Measurements from ENCODE around the gene CDH20. TPM values are rescaled to one million over a fixed set of nuclear protein-coding genes. Genes with fewer than 3 reads are reported as not detected.

Gene CDH20
- polyA plus RNA-seq, 4 donors = 0.10 to 0.12 TPM; not detected in 2

- DNase-seq (no peak), FAIRE-seq (no peak)
- H3K9me3 ChIP-seq (ENCODE audit: control insufficient read depth in 2 of 2, insufficient read depth in 1 of 2, low read depth in 1 of 2, low read length in 1 of 2) = peaks cover 0 to 5% of the 10 kb centered on the region in 2 donors
- H3K4me1 ChIP-seq (ENCODE audit: control insufficient read depth in 3 of 3, insufficient read depth in 2 of 3, low read depth in 1 of 3, low read length in 2 of 3) = no peaks in the 10 kb centered on the region
- no peak overlapping the region for H3K4me3 ChIP-seq (ENCODE audit: low read depth in 1 of 3, low read length in 3 of 3)
- H3K36me3 ChIP-seq (ENCODE audit: control insufficient read depth in 3 of 3, insufficient read depth in 2 of 3, low read depth in 1 of 3, low read length in 3 of 3) = no peaks in the 10 kb centered on the region
- H3K27me3 ChIP-seq (ENCODE audit: control insufficient read depth in 3 of 3, insufficient read depth in 3 of 3, low read length in 3 of 3) = peaks cover 0 to 2% (median 0%) of the 10 kb centered on the region in 3 donors
- 70 to 90% (median 81%) methylated on average over 3 of the region's 3 CpGs for WGBS, 3 donors
- H3K27ac ChIP-seq (ENCODE audit: low read depth in 1 of 3, low read length in 2 of 3) = no peak overlapping the region
Measured at GRCh38 chr18:61570070-61570469, 236.8 kb downstream of the CDH20 start.

- no peaks in the 10 kb centered on the region for H3K36me3 ChIP-seq (ENCODE audit: control insufficient read depth in 3 of 3, insufficient read depth in 2 of 3, low read depth in 1 of 3, low read length in 3 of 3)
- DNase-seq (no peak), FAIRE-seq (no peak)
- peaks cover 0 to 2% (median 0%) of the 10 kb centered on the region in 3 donors for H3K27me3 ChIP-seq (ENCODE audit: control insufficient read depth in 3 of 3, insufficient read depth in 3 of 3, low read length in 3 of 3)
- peaks cover 0 to 5% of the 10 kb centered on the region in 2 donors for H3K9me3 ChIP-seq (ENCODE audit: control insufficient read depth in 2 of 2, insufficient read depth in 1 of 2, low read depth in 1 of 2, low read length in 1 of 2)
- no peak overlapping the region for H3K4me3 ChIP-seq (ENCODE audit: low read depth in 1 of 3, low read length in 3 of 3)
- WGBS, 3 donors = 86 to 94% (median 93%) methylated on average over 4 of the region's 4 CpGs
- H3K4me1 ChIP-seq (ENCODE audit: control insufficient read depth in 3 of 3, insufficient read depth in 2 of 3, low read depth in 1 of 3, low read length in 2 of 3) = no peaks in the 10 kb centered on the region
- H3K27ac ChIP-seq (ENCODE audit: low read depth in 1 of 3, low read length in 2 of 3) = no peak overlapping the region
Measured at GRCh38 chr18:61572084-61572655, 238.9 kb downstream of the CDH20 start.

- DNase-seq (no peak), FAIRE-seq (no peak)
- peaks cover 0 to 2% (median 0%) of the 10 kb centered on the region in 3 donors for H3K27me3 ChIP-seq (ENCODE audit: control insufficient read depth in 3 of 3, insufficient read depth in 3 of 3, low read length in 3 of 3)
- no peaks in the 10 kb centered on the region for H3K36me3 ChIP-seq (ENCODE audit: control insufficient read depth in 3 of 3, insufficient read depth in 2 of 3, low read depth in 1 of 3, low read length in 3 of 3)
- no peak overlapping the region for H3K4me3 ChIP-seq (ENCODE audit: low read depth in 1 of 3, low read length in 3 of 3)
- H3K4me1 ChIP-seq (ENCODE audit: control insufficient read depth in 3 of 3, insufficient read depth in 2 of 3, low read depth in 1 of 3, low read length in 2 of 3) = no peaks in the 10 kb centered on the region
- WGBS, 3 donors = 65 to 85% (median 81%) methylated on average over 1 of the region's 1 CpG
- H3K9me3 ChIP-seq (ENCODE audit: control insufficient read depth in 2 of 2, insufficient read depth in 1 of 2, low read depth in 1 of 2, low read length in 1 of 2) = peaks cover 0 to 5% of the 10 kb centered on the region in 2 donors
- H3K27ac ChIP-seq (ENCODE audit: low read depth in 1 of 3, low read length in 2 of 3) = no peak overlapping the region
Measured at GRCh38 chr18:61572871-61573270, 239.6 kb downstream of the CDH20 start.

GRCh38 chr18:61574665-61575064, 241.4 kb downstream of the CDH20 start:
- no peak overlapping the region for H3K27ac ChIP-seq (ENCODE audit: low read depth in 1 of 3, low read length in 2 of 3)
- no peaks in the 10 kb centered on the region for H3K4me1 ChIP-seq (ENCODE audit: control insufficient read depth in 3 of 3, insufficient read depth in 2 of 3, low read depth in 1 of 3, low read length in 2 of 3)
- DNase-seq = no peak
- H3K27me3 ChIP-seq (ENCODE audit: control insufficient read depth in 3 of 3, insufficient read depth in 3 of 3, low read length in 3 of 3) = peaks cover 0 to under 1% (median 0%) of the 10 kb centered on the region in 3 donors
- peaks cover 0 to 5% of the 10 kb centered on the region in 2 donors for H3K9me3 ChIP-seq (ENCODE audit: control insufficient read depth in 2 of 2, insufficient read depth in 1 of 2, low read depth in 1 of 2, low read length in 1 of 2)
- H3K36me3 ChIP-seq (ENCODE audit: control insufficient read depth in 3 of 3, insufficient read depth in 2 of 3, low read depth in 1 of 3, low read length in 3 of 3) = no peaks in the 10 kb centered on the region
- H3K4me3 ChIP-seq (ENCODE audit: low read depth in 1 of 3, low read length in 3 of 3) = no peak overlapping the region
- no peak for FAIRE-seq

GRCh38 chr18:61575419-61575818, 242.2 kb downstream of the CDH20 start:
- Histone ChIP-seq H3K36me3 (ENCODE audit: control insufficient read depth in 3 of 3, insufficient read depth in 2 of 3, low read depth in 1 of 3, low read length in 3 of 3) (no peaks in the 10 kb centered on the region), H3K9me3 (ENCODE audit: control insufficient read depth in 2 of 2, insufficient read depth in 1 of 2, low read depth in 1 of 2, low read length in 1 of 2) (peaks cover 0 to 5% of the 10 kb centered on the region in 2 donors), H3K4me3 (ENCODE audit: low read depth in 1 of 3, low read length in 3 of 3) (no peak overlapping the region), H3K27ac (ENCODE audit: low read depth in 1 of 3, low read length in 2 of 3) (no peak overlapping the region), H3K27me3 (ENCODE audit: control insufficient read depth in 3 of 3, insufficient read depth in 3 of 3, low read length in 3 of 3) (peaks cover 0 to 3% (median 0%) of the 10 kb centered on the region in 3 donors), H3K4me1 (ENCODE audit: control insufficient read depth in 3 of 3, insufficient read depth in 2 of 3, low read depth in 1 of 3, low read length in 2 of 3) (no peaks in the 10 kb centered on the region)
- WGBS, 3 donors = 69 to 73% (median 72%) methylated on average over 3 of the region's 3 CpGs
- FAIRE-seq (no peak), DNase-seq (no peak)

GRCh38 chr18:61578846-61579245, 245.6 kb downstream of the CDH20 start:
- Histone ChIP-seq H3K36me3 (ENCODE audit: control insufficient read depth in 3 of 3, insufficient read depth in 2 of 3, low read depth in 1 of 3, low read length in 3 of 3) (no peaks in the 10 kb centered on the region), H3K27me3 (ENCODE audit: control insufficient read depth in 3 of 3, insufficient read depth in 3 of 3, low read length in 3 of 3) (peaks cover 0 to 10% (median 0%) of the 10 kb centered on the region in 3 donors), H3K4me1 (ENCODE audit: control insufficient read depth in 3 of 3, insufficient read depth in 2 of 3, low read depth in 1 of 3, low read length in 2 of 3) (peaks cover 0 to 10% (median 2%) of the 10 kb centered on the region in 3 donors), H3K27ac (ENCODE audit: low read depth in 1 of 3, low read length in 2 of 3) (no peak overlapping the region), H3K4me3 (ENCODE audit: low read depth in 1 of 3, low read length in 3 of 3) (no peak overlapping the region), H3K9me3 (ENCODE audit: control insufficient read depth in 2 of 2, insufficient read depth in 1 of 2, low read depth in 1 of 2, low read length in 1 of 2) (no peaks in the 10 kb centered on the region)
- DNase-seq = no peak
- FAIRE-seq = no peak
- 83 to 89% (median 83%) methylated on average over 2 of the region's 2 CpGs for WGBS, 3 donors

GRCh38 chr18:61579581-61579980, 246.4 kb downstream of the CDH20 start:
- Histone ChIP-seq H3K27ac (ENCODE audit: low read depth in 1 of 3, low read length in 2 of 3) (no peak overlapping the region), H3K36me3 (ENCODE audit: control insufficient read depth in 3 of 3, insufficient read depth in 2 of 3, low read depth in 1 of 3, low read length in 3 of 3) (no peaks in the 10 kb centered on the region), H3K27me3 (ENCODE audit: control insufficient read depth in 3 of 3, insufficient read depth in 3 of 3, low read length in 3 of 3) (peaks cover 0 to 10% (median 1%) of the 10 kb centered on the region in 3 donors), H3K4me3 (ENCODE audit: low read depth in 1 of 3, low read length in 3 of 3) (no peak overlapping the region), H3K9me3 (ENCODE audit: control insufficient read depth in 2 of 2, insufficient read depth in 1 of 2, low read depth in 1 of 2, low read length in 1 of 2) (no peaks in the 10 kb centered on the region), H3K4me1 (ENCODE audit: control insufficient read depth in 3 of 3, insufficient read depth in 2 of 3, low read depth in 1 of 3, low read length in 2 of 3) (peaks cover 0 to 10% (median 2%) of the 10 kb centered on the region in 3 donors)
- FAIRE-seq (no peak), DNase-seq (no peak)
- 21 to 28% (median 24%) methylated on average over 2 of the region's 2 CpGs for WGBS, 3 donors

- Histone ChIP-seq H3K27ac (ENCODE audit: low read depth in 1 of 3, low read length in 2 of 3) (no peak overlapping the region), H3K4me3 (ENCODE audit: low read depth in 1 of 3, low read length in 3 of 3) (no peak overlapping the region), H3K27me3 (ENCODE audit: control insufficient read depth in 3 of 3, insufficient read depth in 3 of 3, low read length in 3 of 3) (peaks cover 0 to 10% (median 2%) of the 10 kb centered on the region in 3 donors), H3K9me3 (ENCODE audit: control insufficient read depth in 2 of 2, insufficient read depth in 1 of 2, low read depth in 1 of 2, low read length in 1 of 2) (no peaks in the 10 kb centered on the region), H3K4me1 (ENCODE audit: control insufficient read depth in 3 of 3, insufficient read depth in 2 of 3, low read depth in 1 of 3, low read length in 2 of 3) (peaks cover 0 to 10% (median 2%) of the 10 kb centered on the region in 3 donors), H3K36me3 (ENCODE audit: control insufficient read depth in 3 of 3, insufficient read depth in 2 of 3, low read depth in 1 of 3, low read length in 3 of 3) (no peaks in the 10 kb centered on the region)
- no peak for DNase-seq
- FAIRE-seq = no peak
- 44 to 74% (median 66%) methylated on average over 2 of the region's 2 CpGs for WGBS, 3 donors
Measured at GRCh38 chr18:61580046-61580445, 246.8 kb downstream of the CDH20 start.

Data from small intestine (tissue), 7 donors.